ENCODE data around the gene MAP6. TPM values are rescaled to one million over a fixed set of nuclear protein-coding genes. Genes with fewer than 3 reads are reported as not detected.

MAP6 gene
- total and polyA plus RNA-seq, 9 of the 15 experiments (the other 6 are each of a cell fraction or from before 2014, with no cell fraction given) = not detected

DNA sequence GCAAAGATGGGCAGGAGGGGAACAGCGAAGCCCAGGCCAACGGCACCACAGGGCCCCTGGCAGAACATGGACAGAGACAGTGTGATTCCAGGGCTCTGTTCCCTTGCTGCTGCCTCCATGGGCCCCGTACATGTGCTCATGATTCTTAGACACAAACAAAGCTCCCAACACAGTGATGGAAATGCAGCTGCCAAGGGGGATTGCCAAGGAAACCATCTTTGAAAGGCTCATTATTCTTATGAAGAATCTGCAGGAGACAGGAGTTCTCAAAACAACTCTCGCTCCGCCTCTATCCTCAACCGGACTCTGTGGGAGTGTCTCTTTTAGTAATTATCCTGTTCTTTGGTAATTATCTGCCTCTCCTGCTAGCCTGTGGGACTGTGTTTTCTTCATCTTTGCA, 74.6 kb downstream of the MAP6 start:
- H3K9ac ChIP-seq (ENCODE audit: insufficient read depth in 1 of 2, low read depth in 2 of 2, low read length in 2 of 2) = 0 out of 4 replicates have a peak overlapping the region, but pooled peaks of 1 of the 2 experiments have one; percentile 41
- no peaks in the 10 kb centered on the region for H3K36me3 ChIP-seq (ENCODE audit: control insufficient read depth, insufficient read depth, low read length)
- H3K9me3 ChIP-seq (replicated peaks; ENCODE audit: control insufficient read depth, insufficient read depth, low read depth, low read length) = no peaks in the 10 kb centered on the region
- CTCF ChIA-PET (ENCODE audit: low intra/inter-chr PET ratio) = no interaction called here
- H3K27ac ChIP-seq (ENCODE audit: extremely low read depth, low read depth, low read length) = no peak overlapping the region
- H4K20me1 ChIP-seq (replicated peaks; ENCODE audit: control insufficient read depth, insufficient read depth, low read length) = no peaks in the 10 kb centered on the region
- no peak for TF ChIP-seq ETV5 (CRISPR knock-in tag; IDR thresholded peaks at IDR 0.05; ENCODE audit: low read depth)
- TF ChIP-seq SMAD4 (CRISPR knock-in tag; conservative IDR thresholded peaks at IDR 0.05) = no peak
- TF ChIP-seq, protein P1, sequence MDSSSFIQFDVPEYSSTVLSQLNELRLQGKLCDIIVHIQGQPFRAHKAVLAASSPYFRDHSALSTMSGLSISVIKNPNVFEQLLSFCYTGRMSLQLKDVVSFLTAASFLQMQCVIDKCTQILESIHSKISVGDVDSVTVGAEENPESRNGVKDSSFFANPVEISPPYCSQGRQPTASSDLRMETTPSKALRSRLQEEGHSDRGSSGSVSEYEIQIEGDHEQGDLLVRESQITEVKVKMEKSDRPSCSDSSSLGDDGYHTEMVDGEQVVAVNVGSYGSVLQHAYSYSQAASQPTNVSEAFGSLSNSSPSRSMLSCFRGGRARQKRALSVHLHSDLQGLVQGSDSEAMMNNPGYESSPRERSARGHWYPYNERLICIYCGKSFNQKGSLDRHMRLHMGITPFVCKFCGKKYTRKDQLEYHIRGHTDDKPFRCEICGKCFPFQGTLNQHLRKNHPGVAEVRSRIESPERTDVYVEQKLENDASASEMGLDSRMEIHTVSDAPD (CRISPR knock-in tag; IDR thresholded peaks at IDR 0.05) = no peak
- 0 out of 4 replicates have a peak, but pooled peaks of 1 of the 2 experiments have one; percentile 7 for TF ChIP-seq RCOR1 (IDR thresholded peaks at IDR 0.05; ENCODE audit: borderline replicate concordance in 1 of 2, low read depth in 2 of 2, low read length in 2 of 2)
- no peak for TF ChIP-seq PCBP1 (IDR thresholded peaks at IDR 0.05; ENCODE audit: low read depth, low read length, poor library complexity, severe bottlenecking)
- TF ChIP-seq NCOA6 (IDR thresholded peaks at IDR 0.05) = no peak
- intact Hi-C loops (cut with micrococcal nuclease) (loop anchor here (5.0 kb wide), 1 partner anchor 47 kb away; no protein-coding TSS in a partner anchor), in situ Hi-C loops (cut with MboI) (no loop called here)
- H3K79me2 ChIP-seq (ENCODE audit: control insufficient read depth, insufficient read depth, low read length) = no peaks in the 10 kb centered on the region
- no TSS peak for BruUV-seq (replicated peaks)
- DNase-seq (ENCODE audit: extremely low read depth in 1 of 4, low spot score in 3 of 4) (no peak), FAIRE-seq (no peak), ATAC-seq (no peak)
- H3K4me2 ChIP-seq (ENCODE audit: insufficient read depth, low read length) = no peak overlapping the region
- POLR2A ChIA-PET = interaction anchor here (0.6 to 2.8 kb wide), 3 partner anchors 20 to 32 kb away, joined by 3 to 9 read pairs (median 4); partner anchors contain the start of gene SERPINH1
- no peak overlapping the region for H3K4me3 ChIP-seq
- no peaks in the 10 kb centered on the region for H3K27me3 ChIP-seq (ENCODE audit: control insufficient read depth in 2 of 2, insufficient read depth in 2 of 2, low read length in 2 of 2)
- no peaks in the 10 kb centered on the region for H3K9me1 ChIP-seq (ENCODE audit: control insufficient read depth, insufficient read depth, low read length)
- WGBS (ENCODE audit: insufficient coverage, low coverage, missing lambda C conversion rate) = 43% methylated on average over 6 of the region's 6 CpGs
- H2AFZ ChIP-seq (ENCODE audit: low read depth, low read length) = no peak overlapping the region
- peaks cover 30 to 35% of the 10 kb centered on the region in 2 experiments; a peak in 4 of 5 replicates for H3K4me1 ChIP-seq (replicated peaks in 1 of 2; ENCODE audit: control insufficient read depth in 2 of 2, insufficient read depth in 2 of 2, low read length in 2 of 2)

All from K562 (cell line).